ENCODE results near the gene SDHAF3. TPM values are rescaled to one million over a fixed set of nuclear protein-coding genes. Genes with fewer than 3 reads are reported as not detected.

The SDHAF3 gene
- total and polyA plus RNA-seq, 4 donors = 8.6 to 34.1 (median 10.4) TPM

GRCh38 chr7:97128736-97129135 is 11.2 kb downstream of the SDHAF3 start:
- DNase-seq (ENCODE audit: low spot score) = no peak
- H3K36me3 ChIP-seq (ENCODE audit: control insufficient read depth in 4 of 4, insufficient read depth in 3 of 4, low read depth in 1 of 4, low read length in 3 of 4) = no peaks in the 10 kb centered on the region
- TF ChIP-seq, protein P1, sequence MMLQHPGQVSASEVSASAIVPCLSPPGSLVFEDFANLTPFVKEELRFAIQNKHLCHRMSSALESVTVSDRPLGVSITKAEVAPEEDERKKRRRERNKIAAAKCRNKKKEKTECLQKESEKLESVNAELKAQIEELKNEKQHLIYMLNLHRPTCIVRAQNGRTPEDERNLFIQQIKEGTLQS (IDR thresholded peaks at IDR 0.05) = no peak
- no peak for TF ChIP-seq YY1 (IDR thresholded peaks at IDR 0.05)
- TF ChIP-seq SP1 (IDR thresholded peaks at IDR 0.05) = no peak
- TF ChIP-seq FOXA2 (IDR thresholded peaks at IDR 0.05) = no peak
- TF ChIP-seq, protein P2, sequence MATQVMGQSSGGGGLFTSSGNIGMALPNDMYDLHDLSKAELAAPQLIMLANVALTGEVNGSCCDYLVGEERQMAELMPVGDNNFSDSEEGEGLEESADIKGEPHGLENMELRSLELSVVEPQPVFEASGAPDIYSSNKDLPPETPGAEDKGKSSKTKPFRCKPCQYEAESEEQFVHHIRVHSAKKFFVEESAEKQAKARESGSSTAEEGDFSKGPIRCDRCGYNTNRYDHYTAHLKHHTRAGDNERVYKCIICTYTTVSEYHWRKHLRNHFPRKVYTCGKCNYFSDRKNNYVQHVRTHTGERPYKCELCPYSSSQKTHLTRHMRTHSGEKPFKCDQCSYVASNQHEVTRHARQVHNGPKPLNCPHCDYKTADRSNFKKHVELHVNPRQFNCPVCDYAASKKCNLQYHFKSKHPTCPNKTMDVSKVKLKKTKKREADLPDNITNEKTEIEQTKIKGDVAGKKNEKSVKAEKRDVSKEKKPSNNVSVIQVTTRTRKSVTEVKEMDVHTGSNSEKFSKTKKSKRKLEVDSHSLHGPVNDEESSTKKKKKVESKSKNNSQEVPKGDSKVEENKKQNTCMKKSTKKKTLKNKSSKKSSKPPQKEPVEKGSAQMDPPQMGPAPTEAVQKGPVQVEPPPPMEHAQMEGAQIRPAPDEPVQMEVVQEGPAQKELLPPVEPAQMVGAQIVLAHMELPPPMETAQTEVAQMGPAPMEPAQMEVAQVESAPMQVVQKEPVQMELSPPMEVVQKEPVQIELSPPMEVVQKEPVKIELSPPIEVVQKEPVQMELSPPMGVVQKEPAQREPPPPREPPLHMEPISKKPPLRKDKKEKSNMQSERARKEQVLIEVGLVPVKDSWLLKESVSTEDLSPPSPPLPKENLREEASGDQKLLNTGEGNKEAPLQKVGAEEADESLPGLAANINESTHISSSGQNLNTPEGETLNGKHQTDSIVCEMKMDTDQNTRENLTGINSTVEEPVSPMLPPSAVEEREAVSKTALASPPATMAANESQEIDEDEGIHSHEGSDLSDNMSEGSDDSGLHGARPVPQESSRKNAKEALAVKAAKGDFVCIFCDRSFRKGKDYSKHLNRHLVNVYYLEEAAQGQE (IDR thresholded peaks at IDR 0.05) = no peak
- TF ChIP-seq, protein P3, sequence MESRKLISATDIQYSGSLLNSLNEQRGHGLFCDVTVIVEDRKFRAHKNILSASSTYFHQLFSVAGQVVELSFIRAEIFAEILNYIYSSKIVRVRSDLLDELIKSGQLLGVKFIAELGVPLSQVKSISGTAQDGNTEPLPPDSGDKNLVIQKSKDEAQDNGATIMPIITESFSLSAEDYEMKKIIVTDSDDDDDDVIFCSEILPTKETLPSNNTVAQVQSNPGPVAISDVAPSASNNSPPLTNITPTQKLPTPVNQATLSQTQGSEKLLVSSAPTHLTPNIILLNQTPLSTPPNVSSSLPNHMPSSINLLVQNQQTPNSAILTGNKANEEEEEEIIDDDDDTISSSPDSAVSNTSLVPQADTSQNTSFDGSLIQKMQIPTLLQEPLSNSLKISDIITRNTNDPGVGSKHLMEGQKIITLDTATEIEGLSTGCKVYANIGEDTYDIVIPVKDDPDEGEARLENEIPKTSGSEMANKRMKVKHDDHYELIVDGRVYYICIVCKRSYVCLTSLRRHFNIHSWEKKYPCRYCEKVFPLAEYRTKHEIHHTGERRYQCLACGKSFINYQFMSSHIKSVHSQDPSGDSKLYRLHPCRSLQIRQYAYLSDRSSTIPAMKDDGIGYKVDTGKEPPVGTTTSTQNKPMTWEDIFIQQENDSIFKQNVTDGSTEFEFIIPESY (IDR thresholded peaks at IDR 0.05) = no peak
- TF ChIP-seq RAD21 (IDR thresholded peaks at IDR 0.05) = no peak
- TF ChIP-seq FOXA1 (IDR thresholded peaks at IDR 0.05) = no peak
- no peak for TF ChIP-seq MAX (IDR thresholded peaks at IDR 0.05)
- no peak for TF ChIP-seq TAF1 (conservative IDR thresholded peaks at IDR 0.05)
- TF ChIP-seq NR2F2 (IDR thresholded peaks at IDR 0.05) = no peak
- TF ChIP-seq, protein P4, sequence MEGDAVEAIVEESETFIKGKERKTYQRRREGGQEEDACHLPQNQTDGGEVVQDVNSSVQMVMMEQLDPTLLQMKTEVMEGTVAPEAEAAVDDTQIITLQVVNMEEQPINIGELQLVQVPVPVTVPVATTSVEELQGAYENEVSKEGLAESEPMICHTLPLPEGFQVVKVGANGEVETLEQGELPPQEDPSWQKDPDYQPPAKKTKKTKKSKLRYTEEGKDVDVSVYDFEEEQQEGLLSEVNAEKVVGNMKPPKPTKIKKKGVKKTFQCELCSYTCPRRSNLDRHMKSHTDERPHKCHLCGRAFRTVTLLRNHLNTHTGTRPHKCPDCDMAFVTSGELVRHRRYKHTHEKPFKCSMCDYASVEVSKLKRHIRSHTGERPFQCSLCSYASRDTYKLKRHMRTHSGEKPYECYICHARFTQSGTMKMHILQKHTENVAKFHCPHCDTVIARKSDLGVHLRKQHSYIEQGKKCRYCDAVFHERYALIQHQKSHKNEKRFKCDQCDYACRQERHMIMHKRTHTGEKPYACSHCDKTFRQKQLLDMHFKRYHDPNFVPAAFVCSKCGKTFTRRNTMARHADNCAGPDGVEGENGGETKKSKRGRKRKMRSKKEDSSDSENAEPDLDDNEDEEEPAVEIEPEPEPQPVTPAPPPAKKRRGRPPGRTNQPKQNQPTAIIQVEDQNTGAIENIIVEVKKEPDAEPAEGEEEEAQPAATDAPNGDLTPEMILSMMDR (IDR thresholded peaks at IDR 0.05; ENCODE audit: low read depth, low read length, missing input control) = no peak
- TF ChIP-seq HNF4G (IDR thresholded peaks at IDR 0.05) = no peak
- TF ChIP-seq EGR1 (IDR thresholded peaks at IDR 0.05; ENCODE audit: low read depth in 2 of 2) = no peak
- H3K27ac ChIP-seq (ENCODE audit: low read depth in 1 of 2, low read length in 2 of 2) = no peak overlapping the region
- WGBS = 95% methylated on average over 1 of the region's 1 CpG
- no peak overlapping the region for H3K9ac ChIP-seq (ENCODE audit: low read depth in 1 of 2, low read length in 2 of 2)
- H3K27me3 ChIP-seq (ENCODE audit: control insufficient read depth in 4 of 4, insufficient read depth in 4 of 4, low read length in 3 of 4) = no peaks in the 10 kb centered on the region
- H3K4me3 ChIP-seq (ENCODE audit: low read depth in 1 of 3, low read length in 3 of 3) = no peak overlapping the region
- no peaks in the 10 kb centered on the region for H3K4me1 ChIP-seq (ENCODE audit: control insufficient read depth in 4 of 4, insufficient read depth in 4 of 4, low read length in 3 of 4)
- H3K9me3 ChIP-seq (ENCODE audit: control insufficient read depth in 4 of 4, low read length in 3 of 4) = no peaks in the 10 kb centered on the region

GRCh38 chr7:97130417-97131139 is 13.1 kb downstream of the SDHAF3 start:
- TF ChIP-seq FOXA1 (IDR thresholded peaks at IDR 0.05) = no peak
- TF ChIP-seq TAF1 (conservative IDR thresholded peaks at IDR 0.05) = no peak

More at GRCh38 chr7:97130417-97131139, 13.1 kb downstream of the SDHAF3 start:
- Histone ChIP-seq H3K36me3 (ENCODE audit: control insufficient read depth in 4 of 4, insufficient read depth in 3 of 4, low read depth in 1 of 4, low read length in 3 of 4) (no peaks in the 10 kb centered on the region), H3K4me3 (ENCODE audit: low read depth in 1 of 3, low read length in 3 of 3) (no peak overlapping the region), H3K9ac (ENCODE audit: low read depth in 1 of 2, low read length in 2 of 2) (no peak overlapping the region), H3K4me1 (ENCODE audit: control insufficient read depth in 4 of 4, insufficient read depth in 4 of 4, low read length in 3 of 4) (no peaks in the 10 kb centered on the region), H3K9me3 (ENCODE audit: control insufficient read depth in 4 of 4, low read length in 3 of 4) (no peaks in the 10 kb centered on the region), H3K27me3 (ENCODE audit: control insufficient read depth in 4 of 4, insufficient read depth in 4 of 4, low read length in 3 of 4) (no peaks in the 10 kb centered on the region), H3K27ac (ENCODE audit: low read depth in 1 of 2, low read length in 2 of 2) (no peak overlapping the region)
- WGBS = 78% methylated on average over 6 of the region's 6 CpGs
- no peak for DNase-seq (ENCODE audit: low spot score)
